ENCODE results near the gene SMCO4. TPM values are rescaled to one million over a fixed set of nuclear protein-coding genes. Genes with fewer than 3 reads are reported as not detected.
A peak's percentile ranks its signal among the peaks of the same experiment; 100 is the strongest.

SMCO4 gene
- total RNA-seq, 2 experiments from 2014 or later: 5.0 to 9.4 TPM

DNA sequence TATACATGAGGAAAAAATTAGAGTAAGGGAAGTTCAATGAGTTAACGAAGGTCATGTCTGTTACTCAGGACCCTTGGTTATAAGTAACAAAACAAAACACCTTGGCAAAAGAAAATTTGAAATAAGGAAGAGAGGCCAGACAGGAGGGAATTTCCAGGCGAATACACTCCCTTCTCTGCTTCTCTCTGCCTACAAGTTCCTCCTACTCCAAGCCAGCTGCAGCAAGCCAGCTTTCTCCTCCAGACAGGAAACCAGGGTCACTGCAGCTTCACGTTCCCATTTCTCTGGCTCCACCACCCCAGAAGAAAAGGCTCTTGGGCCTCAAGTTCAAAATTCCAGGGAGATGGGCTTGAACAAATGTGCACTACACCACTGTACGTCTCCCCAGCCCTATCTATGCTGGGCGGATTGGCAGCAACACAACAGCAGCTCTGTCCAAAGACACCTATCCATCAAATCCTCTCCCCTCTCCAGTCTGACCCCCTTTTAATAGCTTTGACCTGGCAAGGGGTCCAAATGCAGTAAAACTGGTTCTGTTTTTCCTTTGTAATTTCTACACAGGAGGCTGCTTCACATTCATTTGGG, 27.7 kb downstream of the SMCO4 start:
- H3K4me1 Mint-ChIP-seq (ENCODE audit: low read depth): peaks cover 8% of the 10 kb centered on the region
- H3K9me3 Mint-ChIP-seq: no peaks in the 10 kb centered on the region
- H3K4me3 Mint-ChIP-seq: no peak overlapping the region
- POLR2A ChIA-PET: no interaction called here
- no peak overlapping the region for H3K27ac Mint-ChIP-seq
- H3K27me3 Mint-ChIP-seq: no peaks in the 10 kb centered on the region
- TF ChIP-seq, protein P1, sequence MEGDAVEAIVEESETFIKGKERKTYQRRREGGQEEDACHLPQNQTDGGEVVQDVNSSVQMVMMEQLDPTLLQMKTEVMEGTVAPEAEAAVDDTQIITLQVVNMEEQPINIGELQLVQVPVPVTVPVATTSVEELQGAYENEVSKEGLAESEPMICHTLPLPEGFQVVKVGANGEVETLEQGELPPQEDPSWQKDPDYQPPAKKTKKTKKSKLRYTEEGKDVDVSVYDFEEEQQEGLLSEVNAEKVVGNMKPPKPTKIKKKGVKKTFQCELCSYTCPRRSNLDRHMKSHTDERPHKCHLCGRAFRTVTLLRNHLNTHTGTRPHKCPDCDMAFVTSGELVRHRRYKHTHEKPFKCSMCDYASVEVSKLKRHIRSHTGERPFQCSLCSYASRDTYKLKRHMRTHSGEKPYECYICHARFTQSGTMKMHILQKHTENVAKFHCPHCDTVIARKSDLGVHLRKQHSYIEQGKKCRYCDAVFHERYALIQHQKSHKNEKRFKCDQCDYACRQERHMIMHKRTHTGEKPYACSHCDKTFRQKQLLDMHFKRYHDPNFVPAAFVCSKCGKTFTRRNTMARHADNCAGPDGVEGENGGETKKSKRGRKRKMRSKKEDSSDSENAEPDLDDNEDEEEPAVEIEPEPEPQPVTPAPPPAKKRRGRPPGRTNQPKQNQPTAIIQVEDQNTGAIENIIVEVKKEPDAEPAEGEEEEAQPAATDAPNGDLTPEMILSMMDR (IDR thresholded peaks at IDR 0.05): no peak
- DNase-seq: no peak
- ATAC-seq: no peak
- intact Hi-C loops (cut with micrococcal nuclease): no loop called here
- CTCF ChIA-PET: interaction anchor here (1.1 kb wide), 1 partner anchor 9 kb away, joined by 4 read pairs; no protein-coding TSS in a partner anchor
- no peaks in the 10 kb centered on the region for H3K36me3 Mint-ChIP-seq (ENCODE audit: low read depth)

DNA sequence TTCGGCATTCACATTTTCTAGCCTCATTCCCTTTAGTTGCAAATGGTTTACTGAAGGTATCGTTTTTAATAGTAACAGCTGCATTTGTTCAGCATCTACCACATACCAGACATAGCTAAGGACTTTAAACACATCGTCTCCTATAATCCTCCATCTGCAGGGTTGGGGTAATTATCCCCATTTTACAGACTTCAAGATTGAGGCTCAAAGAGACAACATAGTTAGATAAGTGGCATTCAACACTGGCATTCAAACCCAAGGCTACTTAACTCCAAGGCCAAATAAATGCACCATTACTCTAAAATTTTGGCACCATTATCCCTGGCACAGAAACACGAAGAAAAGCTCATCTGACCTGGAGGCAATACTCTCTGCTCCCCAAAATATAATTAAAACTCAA, 28.5 kb downstream of the SMCO4 start:
- ATAC-seq (no peak), DNase-seq (no peak)
- no peaks in the 10 kb centered on the region for H3K27me3 Mint-ChIP-seq
- ChIA-PET POLR2A (no interaction called here), CTCF (interaction anchor here (1.1 kb wide), 1 partner anchor 10 kb away, joined by 4 read pairs; no protein-coding TSS in a partner anchor)
- no peak overlapping the region for H3K27ac Mint-ChIP-seq
- no peaks in the 10 kb centered on the region for H3K36me3 Mint-ChIP-seq (ENCODE audit: low read depth)
- intact Hi-C loops (cut with micrococcal nuclease): no loop called here
- no peak overlapping the region for H3K4me3 Mint-ChIP-seq
- TF ChIP-seq, protein P1 (IDR thresholded peaks at IDR 0.05): no peak
- no peaks in the 10 kb centered on the region for H3K9me3 Mint-ChIP-seq
- H3K4me1 Mint-ChIP-seq (ENCODE audit: low read depth): peaks cover 8% of the 10 kb centered on the region

DNA sequence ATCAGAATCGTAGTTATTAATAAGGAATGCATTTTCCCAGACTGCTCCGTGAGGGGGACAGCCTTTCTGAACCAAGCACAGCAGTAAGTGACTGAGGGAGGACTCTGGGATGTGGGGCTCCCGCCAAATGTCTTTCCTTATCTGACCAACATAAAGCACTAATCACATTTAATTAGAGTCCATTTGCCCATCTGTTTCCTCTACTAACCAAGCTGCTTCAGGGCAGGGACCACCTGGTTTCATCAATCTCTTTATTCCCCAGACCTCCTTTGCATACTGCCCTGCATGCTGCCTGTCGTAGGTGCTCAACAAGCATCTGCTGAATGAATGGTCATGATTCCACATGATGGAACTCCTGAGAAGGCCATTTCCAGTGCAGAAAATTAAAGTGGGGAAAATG, 29.4 kb downstream of the SMCO4 start:
- ATAC-seq (no peak), DNase-seq (no peak)
- CTCF ChIA-PET: no interaction called here
- Mint-ChIP-seq H3K27me3 (no peaks in the 10 kb centered on the region), H3K27ac (no peak overlapping the region), H3K9me3 (peaks cover 3% of the 10 kb centered on the region), H3K4me3 (no peak overlapping the region), H3K4me1 (ENCODE audit: low read depth) (peaks cover 8% of the 10 kb centered on the region), H3K36me3 (ENCODE audit: low read depth) (no peaks in the 10 kb centered on the region)
- TF ChIP-seq, protein P1 (IDR thresholded peaks at IDR 0.05): no peak
- POLR2A ChIA-PET: no interaction called here
- intact Hi-C loops (cut with micrococcal nuclease): no loop called here

DNA sequence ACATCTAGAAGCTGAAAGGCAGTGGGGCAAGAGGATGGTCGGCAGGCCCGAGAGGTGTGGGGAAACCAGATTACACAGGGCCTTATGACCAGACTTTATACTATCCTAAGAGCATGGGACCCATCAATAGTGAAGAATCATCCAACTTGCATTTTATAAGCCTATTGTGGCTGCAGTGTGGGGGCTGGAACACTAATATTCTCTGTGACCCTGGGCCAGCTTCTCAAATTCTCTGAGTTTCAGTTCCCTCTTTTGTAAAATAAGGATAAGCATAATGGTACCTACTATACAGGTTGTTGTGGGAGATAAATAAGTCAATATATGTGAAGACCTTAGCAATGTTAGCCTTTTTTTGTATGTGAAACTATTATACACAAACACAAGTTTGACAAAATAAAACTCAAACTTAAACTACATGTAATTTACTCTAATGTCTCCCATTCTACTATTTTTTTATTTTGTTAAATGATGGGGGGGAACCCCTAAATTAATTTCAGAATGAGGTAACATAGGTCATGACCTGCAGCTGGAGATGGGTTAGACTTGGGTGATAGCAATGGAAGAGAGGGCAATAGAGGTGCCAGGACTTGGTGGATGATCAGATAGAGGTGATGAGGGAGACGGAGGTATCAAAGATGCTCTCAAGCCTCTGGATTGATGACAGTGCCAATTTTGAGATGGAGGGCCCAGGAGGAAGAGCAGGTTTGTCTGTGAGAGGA, 30.1 kb downstream of the SMCO4 start:
- ATAC-seq (no peak), DNase-seq (no peak)
- Mint-ChIP-seq H3K4me3 (no peak overlapping the region), H3K4me1 (ENCODE audit: low read depth) (peaks cover 8% of the 10 kb centered on the region), H3K27me3 (no peaks in the 10 kb centered on the region), H3K9me3 (peaks cover 3% of the 10 kb centered on the region), H3K36me3 (ENCODE audit: low read depth) (no peaks in the 10 kb centered on the region), H3K27ac (no peak overlapping the region)
- ChIA-PET POLR2A (interaction anchor here (1.0 kb wide), 1 partner anchor 12 kb away, joined by 3 read pairs; no protein-coding TSS in a partner anchor), CTCF (no interaction called here)
- TF ChIP-seq, protein P1 (IDR thresholded peaks at IDR 0.05): no peak
- intact Hi-C loops (cut with micrococcal nuclease): no loop called here

DNA sequence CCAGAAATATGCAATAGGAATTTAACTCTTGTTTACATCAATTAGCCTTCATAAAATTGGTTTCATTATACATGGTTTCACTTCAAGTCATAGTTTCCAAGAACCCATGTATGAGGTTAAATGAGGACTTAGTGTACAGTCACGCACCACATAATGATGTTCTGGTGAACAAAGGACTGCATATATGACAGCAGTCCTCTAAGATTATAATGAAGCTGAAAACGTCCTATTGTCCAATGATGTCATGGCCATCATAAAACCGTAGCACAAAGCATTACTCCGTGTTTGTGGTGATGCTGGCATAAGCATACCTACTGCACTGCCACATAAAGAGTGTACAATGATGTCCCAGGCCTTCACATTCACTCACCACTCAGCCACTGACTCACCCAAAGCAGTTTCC, 31.1 kb downstream of the SMCO4 start:
- intact Hi-C loops (cut with micrococcal nuclease): no loop called here
- peaks cover 8% of the 10 kb centered on the region for H3K4me1 Mint-ChIP-seq (ENCODE audit: low read depth)
- ChIA-PET CTCF (interaction anchor here (0.9 kb wide), 1 partner anchor 30 kb away, joined by 3 read pairs; no protein-coding TSS in a partner anchor), POLR2A (interaction anchor here (1.0 kb wide), 1 partner anchor 13 kb away, joined by 3 read pairs; no protein-coding TSS in a partner anchor)
- ATAC-seq (peak; percentile 85), DNase-seq (no peak)
- H3K36me3 Mint-ChIP-seq (ENCODE audit: low read depth): no peaks in the 10 kb centered on the region
- no peak overlapping the region for H3K4me3 Mint-ChIP-seq
- TF ChIP-seq, protein P1 (IDR thresholded peaks at IDR 0.05): no peak
- H3K27me3 Mint-ChIP-seq: no peaks in the 10 kb centered on the region
- H3K27ac Mint-ChIP-seq: peak overlapping the region; percentile 47
- H3K9me3 Mint-ChIP-seq: peaks cover 3% of the 10 kb centered on the region
